HepG2 (cell line): ENCODE measurements around the gene ENDOU. TPM values are rescaled to one million over a fixed set of nuclear protein-coding genes. Genes with fewer than 3 reads are reported as not detected.

ENCODE experiments used
- AFF4 ChIP-seq: sonication (generic); formaldehyde crosslinking; IDR thresholded peaks from 2 replicates; pipeline ENCODE4 v1.4.0; 2020; ENCODE audit warnings: missing genetic modification reagents
- ATAD3A ChIP-seq: sonication (generic); formaldehyde crosslinking; IDR thresholded peaks from 2 replicates; pipeline ENCODE4 v1.4.0; 2020; ENCODE audit warnings: missing genetic modification reagents
- CSRNP2 ChIP-seq: sonication (generic); formaldehyde crosslinking; conservative IDR thresholded peaks from 2 replicates; pipeline ENCODE4 v1.8.0; 2022; ENCODE audit warnings: low read depth, missing genetic modification reagents
- HBP1 ChIP-seq: IDR thresholded peaks from 2 replicates; pipeline ENCODE4 v1.6.1; 2016; ENCODE audit warnings: low read depth, control low read depth
- IRF1 ChIP-seq: sonication (generic); formaldehyde crosslinking; IDR thresholded peaks from 2 replicates; pipeline ENCODE4 v1.4.0; 2020; ENCODE audit warnings: low read depth, mild to moderate bottlenecking, missing genetic modification reagents
- JDP2 ChIP-seq: sonication (generic); formaldehyde crosslinking; IDR thresholded peaks from 2 replicates; pipeline ENCODE4 v1.8.1; 2022; ENCODE audit warnings: missing genetic modification reagents, borderline replicate concordance
- MAF1 ChIP-seq: sonication (generic); formaldehyde crosslinking; IDR thresholded peaks from 2 replicates; pipeline ENCODE4 v1.5.0; 2020; ENCODE audit warnings: missing genetic modification reagents, borderline replicate concordance
- MXI1 ChIP-seq: IDR thresholded peaks from 3 replicates; pipeline ENCODE4 v1.6.1; 2012; ENCODE audit warnings: low read depth, low read length, inconsistent platforms, borderline replicate concordance
- PHF5A ChIP-seq: IDR thresholded peaks from one replicate; pipeline ENCODE4 v1.6.1; 2018; ENCODE audit warnings: low read depth, missing genetic modification reagents; ENCODE audit not compliant: unreplicated experiment
- SIX4 ChIP-seq: sonication (generic); formaldehyde crosslinking; IDR thresholded peaks from 2 replicates; pipeline ENCODE4 v1.4.0; 2020; ENCODE audit warnings: missing genetic modification reagents
- SOX6 ChIP-seq, 2 experiments: fragments of 450-650 bp in 1 of 2; sonication (generic) in 1 of 2; formaldehyde crosslinking in 1 of 2; IDR thresholded peaks; 2 replicates each; pipeline versions ENCODE4 v1.4.0 to v1.6.1; 2017 to 2020; ENCODE audit warnings: antibody characterized with exemption in 1 of 2, mild to moderate bottlenecking in 1 of 2, missing genetic modification reagents in 1 of 2
- YY1 ChIP-seq: IDR thresholded peaks from 2 replicates; pipeline ENCODE4 v1.6.1; 2011; ENCODE audit warnings: low read length, low read depth, moderate library complexity, mild to moderate bottlenecking; ENCODE audit not compliant: insufficient read depth, insufficient replicate concordance
- ZBTB10 ChIP-seq: sonication (generic); formaldehyde crosslinking; IDR thresholded peaks from 2 replicates; pipeline ENCODE4 v1.4.0; 2020; ENCODE audit warnings: missing genetic modification reagents, borderline replicate concordance
- ZFP37 ChIP-seq: sonication (generic); formaldehyde crosslinking; IDR thresholded peaks from 2 replicates; pipeline ENCODE4 v1.4.0; 2020; ENCODE audit warnings: missing genetic modification reagents, borderline replicate concordance
- ZKSCAN5 ChIP-seq: sonication (generic); formaldehyde crosslinking; IDR thresholded peaks from 2 replicates; pipeline ENCODE4 v1.5.1; 2020; ENCODE audit warnings: mild to moderate bottlenecking, missing genetic modification reagents
- ZNF274 ChIP-seq: sonication (generic); formaldehyde crosslinking; IDR thresholded peaks from 2 replicates; pipeline ENCODE4 v1.5.1; 2020; ENCODE audit warnings: mild to moderate bottlenecking, missing genetic modification reagents
- ZZZ3 ChIP-seq: sonication (generic); formaldehyde crosslinking; IDR thresholded peaks from 2 replicates; pipeline ENCODE4 v1.4.0; 2020; ENCODE audit warnings: missing genetic modification reagents, mild to moderate bottlenecking, borderline replicate concordance
- polyA plus RNA-seq, 8 experiments: library from polyadenylated mRNA; depleted of rRNA in 3 of 8; stranded (reverse) in 7 of 8; unstranded in 1 of 8; fragments of >200 nt; fragmentation: Illumina TruSeq in 4 of 8; extraction: Trizol in 4 of 8; gene quantifications; 2 replicates each; pipeline versions ENCODE4 v1.2.1 to v1.2.3, GENCODE V29; 2011 to 2016; ENCODE audit warnings: low read depth in 4 of 8, missing spikeins in 1 of 8, mixed read lengths in 1 of 8; ENCODE audit not compliant: insufficient read depth in 1 of 8
- total RNA-seq, 5 experiments: library from RNA; depleted of rRNA; stranded (reverse); fragments of >200 nt; fragmentation: Illumina TruSeq; extraction: Trizol; gene quantifications; 2 replicates each; pipeline ENCODE4 v1.2.3, GENCODE V29; 2016; ENCODE audit warnings: low read depth in 1 of 5

Gene ENDOU
- total and polyA plus RNA-seq, 2 of the 13 experiments (the other 11 are each of a cell fraction or from before 2014, with no cell fraction given) = not detected

- TF ChIP-seq CSRNP2 (CRISPR knock-in tag) = no peak
- no peak for TF ChIP-seq SIX4 (CRISPR knock-in tag)
- TF ChIP-seq JDP2 (CRISPR knock-in tag) = no peak
- TF ChIP-seq ZFP37 (CRISPR knock-in tag) = no peak; the same call in 1 of the 2 replicates
- no peak for TF ChIP-seq MAF1 (CRISPR knock-in tag)
- TF ChIP-seq ZKSCAN5 (CRISPR knock-in tag) = no peak
- 0 out of 2 replicates have a peak, but pooled peaks have one; percentile 55 for TF ChIP-seq ZZZ3 (CRISPR knock-in tag)
- 0 out of 2 replicates have a peak, but pooled peaks have one; percentile 42 for TF ChIP-seq AFF4
- peak; percentile 21; the same call in 1 of the 3 replicates for TF ChIP-seq MXI1
- peak; percentile 65; the same call in 1 of the 2 replicates for TF ChIP-seq HBP1 (CRISPR knock-in tag)
- TF ChIP-seq ZBTB10 (CRISPR knock-in tag) = no peak
- TF ChIP-seq IRF1 (CRISPR knock-in tag) = no peak
- TF ChIP-seq SOX6 (IDR thresholded peaks at IDR 0.05) = no peak
- peak; percentile 36 for TF ChIP-seq SOX6 (CRISPR knock-in tag; IDR thresholded peaks at IDR 0.05)
- peak; percentile 62 for TF ChIP-seq PHF5A (CRISPR knock-in tag)
- TF ChIP-seq YY1 = peak; percentile 42
- TF ChIP-seq ZNF274 (CRISPR knock-in tag) = 0 out of 2 replicates have a peak, but pooled peaks have one; percentile 51
- no peak for TF ChIP-seq ATAD3A (CRISPR knock-in tag)
Observed at GRCh38 chr12:47705566-47706425, 19.5 kb downstream of the ENDOU start, which contains the start of gene RPAP3 (continued).
